Urinary bladder (tissue), 4 donors: Measurements from ENCODE around the gene FBXO24. TPM values are rescaled to one million over a fixed set of nuclear protein-coding genes. Genes with fewer than 3 reads are reported as not detected.

Experiments
- DNase-seq: peaks from one replicate; pipeline ENCODE4 v3.0.0-alpha.2; 2015; ENCODE audit errors: extremely low spot score
- H3K27ac ChIP-seq: one replicate; pipeline ENCODE4 v1.5.1; 2013; ENCODE audit warnings: low read depth, mild to moderate bottlenecking, moderate library complexity
- H3K36me3 ChIP-seq: one replicate; pipeline ENCODE4 v1.6.1; 2013; ENCODE audit warnings: mild to moderate bottlenecking, moderate library complexity; ENCODE audit not compliant: insufficient read depth
- H3K4me1 ChIP-seq: one replicate; pipeline ENCODE4 v1.6.1; 2013; ENCODE audit warnings: mild to moderate bottlenecking, moderate library complexity; ENCODE audit not compliant: insufficient read depth
- H3K4me3 ChIP-seq: one replicate; pipeline ENCODE4 v1.5.1; 2013; ENCODE audit warnings: low read depth, low read length
- WGBS: extraction: QIAGEN DNeasy Blood & Tissue Kit; methylation state at CpG from one replicate; pipeline ENCODE4 v1.1.7; 2013; 5-methylcytosine and 5-hydroxymethylcytosine counted together
- polyA plus RNA-seq: library from polyadenylated mRNA; stranded (reverse); fragments of 200-250 nt; gene quantifications from one replicate; pipeline ENCODE4 v1.2.3, GENCODE V29; 2013
- total RNA-seq: library from RNA; depleted of rRNA; stranded (reverse); fragments of >200 nt; gene quantifications from one replicate; pipeline ENCODE4 v1.2.3, GENCODE V29; 2014
- donor health status: healthy with polysubstance abuse.
- donor health status: healthy.

Gene FBXO24
- total and polyA plus RNA-seq, 2 donors = 0.57 to 1.6 TPM

GRCh38 chr7:100572949-100573675 lies 13.0 kb upstream of the FBXO24 start:
- no peak for DNase-seq
- Histone ChIP-seq H3K4me3 (no peak overlapping the region), H3K36me3 (peaks cover 15% of the 10 kb centered on the region), H3K27ac (no peak overlapping the region), H3K4me1 (no peaks in the 10 kb centered on the region)
- 94% methylated on average over 30 of the region's 30 CpGs for WGBS

- Histone ChIP-seq H3K4me1 (no peaks in the 10 kb centered on the region), H3K4me3 (no peak within 1 kb of the TSS), H3K36me3 (peaks cover 15% of the 10 kb centered on the region), H3K27ac (no peak within 1 kb of the TSS)
- 91% methylated on average over 70 of the region's 70 CpGs for WGBS
- no peak for DNase-seq
These were observed 12.3 kb upstream of the FBXO24 start, which contains the start of gene SAP25 for GRCh38 chr7:100573691-100574361. TSS of gene SAP25 (minus strand) at chr7:100573900. CDS start at chr7:100573742, 158 bp downstream.

GRCh38 chr7:100574362-100575205 lies 11.5 kb upstream of the FBXO24 start:
- Histone ChIP-seq H3K4me3 (no peak overlapping the region), H3K27ac (no peak overlapping the region), H3K36me3 (peaks cover 15% of the 10 kb centered on the region), H3K4me1 (no peaks in the 10 kb centered on the region)
- 89% methylated on average over 44 of the region's 44 CpGs for WGBS
- DNase-seq = no peak

GRCh38 chr7:100575206-100575631 lies 10.9 kb upstream of the FBXO24 start:
- 80% methylated on average over 14 of the region's 14 CpGs for WGBS
- H3K36me3 ChIP-seq = peaks cover 15% of the 10 kb centered on the region
- H3K4me1 ChIP-seq = no peaks in the 10 kb centered on the region
- DNase-seq = no peak
- H3K4me3 ChIP-seq = no peak overlapping the region
- no peak overlapping the region for H3K27ac ChIP-seq

- no peak overlapping the region for H3K27ac ChIP-seq
- peaks cover 15% of the 10 kb centered on the region for H3K36me3 ChIP-seq
- H3K4me3 ChIP-seq = no peak overlapping the region
- DNase-seq = no peak
- WGBS = 90% methylated on average over 17 of the region's 17 CpGs
- H3K4me1 ChIP-seq = no peaks in the 10 kb centered on the region
These were observed 10.3 kb upstream of the FBXO24 start for GRCh38 chr7:100575746-100576383.

- H3K4me1 ChIP-seq = no peaks in the 10 kb centered on the region
- no peak overlapping the region for H3K27ac ChIP-seq
- peaks cover 15% of the 10 kb centered on the region for H3K36me3 ChIP-seq
- WGBS = 95% methylated on average over 13 of the region's 13 CpGs
- no peak for DNase-seq
- H3K4me3 ChIP-seq = no peak overlapping the region
These were observed 9.6 kb upstream of the FBXO24 start for GRCh38 chr7:100576384-100576993.

GRCh38 chr7:100577103-100577502 lies 9.0 kb upstream of the FBXO24 start:
- Histone ChIP-seq H3K4me3 (no peak overlapping the region), H3K36me3 (peaks cover 15% of the 10 kb centered on the region), H3K27ac (no peak overlapping the region), H3K4me1 (no peaks in the 10 kb centered on the region)
- DNase-seq = no peak
- 92% methylated on average over 24 of the region's 24 CpGs for WGBS

- no peak for DNase-seq
These were observed 8.6 kb upstream of the FBXO24 start for GRCh38 chr7:100577507-100577906.

GRCh38 chr7:100578246-100579183 lies 7.6 kb upstream of the FBXO24 start:
- no peak overlapping the region for H3K27ac ChIP-seq
- no peaks in the 10 kb centered on the region for H3K4me1 ChIP-seq
- 88% methylated on average over 28 of the region's 28 CpGs for WGBS
- DNase-seq = no peak
- peaks cover 15% of the 10 kb centered on the region for H3K36me3 ChIP-seq
- no peak overlapping the region for H3K4me3 ChIP-seq

More at GRCh38 chr7:100577507-100577906, 8.6 kb upstream of the FBXO24 start:
- Histone ChIP-seq H3K4me3 (no peak overlapping the region), H3K27ac (no peak overlapping the region), H3K4me1 (no peaks in the 10 kb centered on the region), H3K36me3 (peaks cover 15% of the 10 kb centered on the region)
- 95% methylated on average over 14 of the region's 14 CpGs for WGBS

GRCh38 chr7:100580466-100581283 lies 5.5 kb upstream of the FBXO24 start:
- no peaks in the 10 kb centered on the region for H3K4me1 ChIP-seq
- H3K4me3 ChIP-seq = no peak overlapping the region
- no peak for DNase-seq
- 85% methylated on average over 11 of the region's 11 CpGs for WGBS
- no peak overlapping the region for H3K27ac ChIP-seq
- H3K36me3 ChIP-seq = peaks cover 8% of the 10 kb centered on the region

- DNase-seq = no peak
- Histone ChIP-seq H3K36me3 (peaks cover 4% of the 10 kb centered on the region), H3K4me3 (no peak overlapping the region), H3K27ac (no peak overlapping the region), H3K4me1 (no peaks in the 10 kb centered on the region)
- 91% methylated on average over 20 of the region's 20 CpGs for WGBS
These were observed 4.0 kb upstream of the FBXO24 start for GRCh38 chr7:100582041-100582579.
